WTC11 (cell line): Measurements from ENCODE around the gene SEMA4D. TPM values are rescaled to one million over a fixed set of nuclear protein-coding genes. Genes with fewer than 3 reads are reported as not detected.

Source experiments
- ATAC-seq: fragments of 200-7000 bp; cut with Tn5 transposase; 2 replicates; pipeline ENCODE4 v1.10.0; 2021; ENCODE audit warnings: mild to moderate bottlenecking, moderate library complexity
- CTCF ChIA-PET: fragments of 300-600 bp; sonication (Branson Sonifier 250); formaldehyde crosslinking; loops from one replicate; lab custom pipeline; 2021; ENCODE audit warnings: antibody characterized with exemption; lab: Charles Lee
- POLR2A ChIA-PET: fragments of 350-600 bp; sonication (Branson Sonifier 250); formaldehyde crosslinking; loops from one replicate; lab custom pipeline; 2021; ENCODE audit warnings: antibody characterized with exemption; lab: Charles Lee
- DNase-seq: peaks from one replicate; pipeline ENCODE4 v3.0.0; 2021; ENCODE audit warnings: low spot score
- H3K27ac Mint-ChIP-seq: 2 replicates; pipeline ENCODE4 v1.8.0; 2021; ENCODE audit warnings: mixed read lengths
- H3K27me3 Mint-ChIP-seq: 2 replicates; pipeline ENCODE4 v1.8.0; 2021; ENCODE audit warnings: low read depth, mild to moderate bottlenecking, moderate library complexity, mixed read lengths
- H3K36me3 Mint-ChIP-seq: 2 replicates; pipeline ENCODE4 v1.8.0; 2021; ENCODE audit warnings: mixed read lengths
- H3K4me1 Mint-ChIP-seq: 2 replicates; pipeline ENCODE4 v1.8.0; 2022; ENCODE audit warnings: mixed read lengths
- H3K4me3 Mint-ChIP-seq: 2 replicates; pipeline ENCODE4 v1.8.0; 2021; ENCODE audit warnings: mild to moderate bottlenecking, moderate library complexity, mixed read lengths
- H3K9me3 Mint-ChIP-seq: 2 replicates; pipeline ENCODE4 v1.8.0; 2021; ENCODE audit warnings: mixed read lengths
- ELF4 ChIP-seq: sonication (generic); formaldehyde crosslinking; IDR thresholded peaks from 2 replicates; pipeline ENCODE4 v1.8.1; 2022; ENCODE audit warnings: low read depth, mild to moderate bottlenecking, moderate library complexity, missing genetic modification reagents
- ETV6 ChIP-seq: sonication (generic); formaldehyde crosslinking; IDR thresholded peaks from 2 replicates; pipeline ENCODE4 v1.8.1; 2022; ENCODE audit warnings: mild to moderate bottlenecking, missing genetic modification reagents
- NFE2L1 ChIP-seq: sonication (generic); formaldehyde crosslinking; IDR thresholded peaks from 2 replicates; pipeline ENCODE4 v1.8.1; 2023; ENCODE audit warnings: missing genetic modification reagents
- RELA ChIP-seq: sonication (generic); formaldehyde crosslinking; IDR thresholded peaks from 2 replicates; pipeline ENCODE4 v1.8.1; 2022; ENCODE audit warnings: missing genetic modification reagents, mild to moderate bottlenecking, borderline replicate concordance
- ZNF671 ChIP-seq: fragments of 250-450 bp; sonication (Bioruptor Pico); IDR thresholded peaks from 2 replicates; pipeline ENCODE4 v1.8.0; 2021; ENCODE audit warnings: mild to moderate bottlenecking
- total RNA-seq: library from RNA; stranded (reverse); gene quantifications from 3 replicates; pipeline ENCODE4 v1.2.3, GENCODE V29; 2021
- TF ChIP-seq, protein P1 (sequence below): sonication (generic); formaldehyde crosslinking; IDR thresholded peaks from 2 replicates; pipeline ENCODE4 v1.8.0; 2022; ENCODE audit warnings: mild to moderate bottlenecking, missing genetic modification reagents
- TF ChIP-seq, protein P2 (sequence below): sonication (generic); formaldehyde crosslinking; IDR thresholded peaks from 2 replicates; pipeline ENCODE4 v1.8.1; 2023; ENCODE audit warnings: mild to moderate bottlenecking, missing genetic modification reagents, moderate library complexity
- TF ChIP-seq, protein P3 (sequence below): fragments of 250-450 bp; sonication (Bioruptor Pico); IDR thresholded peaks from 2 replicates; pipeline ENCODE4 v1.9.0; 2021; ENCODE audit warnings: moderate library complexity, mild to moderate bottlenecking, inconsistent platforms, borderline replicate concordance
- TF ChIP-seq, protein P4 (sequence below): sonication (generic); formaldehyde crosslinking; IDR thresholded peaks from 2 replicates; pipeline ENCODE4 v1.8.0; 2022; ENCODE audit warnings: missing genetic modification reagents
- TF ChIP-seq, protein P5 (sequence below): sonication (generic); formaldehyde crosslinking; IDR thresholded peaks from 2 replicates; pipeline ENCODE4 v1.8.0; 2023; ENCODE audit warnings: missing genetic modification reagents
- TF ChIP-seq, protein P6 (sequence below): sonication (generic); formaldehyde crosslinking; IDR thresholded peaks from 2 replicates; pipeline ENCODE4 v1.8.1; 2022; ENCODE audit warnings: low read depth, missing genetic modification reagents, borderline replicate concordance

The SEMA4D gene
- total RNA-seq, 1 experiment from 2014 or later: 67.8 TPM

DNA sequence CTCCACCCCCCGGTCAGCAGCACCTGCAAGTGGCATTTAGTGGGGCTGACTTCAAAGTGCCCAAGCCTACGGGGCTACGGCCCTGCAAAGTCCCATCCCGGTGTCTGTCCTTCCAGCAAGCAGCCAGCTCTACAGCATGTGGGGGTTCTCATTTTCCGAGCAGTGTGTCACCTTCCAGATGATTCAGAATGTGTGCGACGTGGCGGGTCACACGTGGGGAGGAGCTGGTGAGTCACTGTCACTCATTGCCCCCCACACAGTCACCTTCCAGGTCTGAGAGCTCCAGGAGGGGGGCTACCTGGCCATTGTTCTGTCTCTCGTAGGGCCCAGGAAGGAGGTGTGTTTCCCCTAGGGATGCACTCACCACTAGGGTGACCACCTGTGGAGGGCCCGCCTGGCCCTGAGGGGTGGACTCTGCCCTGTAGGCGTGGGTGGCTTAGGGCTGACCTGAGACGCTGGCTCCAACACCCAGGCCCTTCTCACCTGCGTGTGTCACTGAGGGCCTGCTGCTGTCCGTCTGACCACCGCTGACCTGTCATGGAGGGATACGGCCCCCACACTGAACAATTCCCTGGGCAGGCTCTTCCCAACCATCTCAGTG, 70.2 kb downstream of the SEMA4D start (continued):
- TF ChIP-seq NFE2L1 (CRISPR knock-in tag): no peak
- TF ChIP-seq, protein P1, sequence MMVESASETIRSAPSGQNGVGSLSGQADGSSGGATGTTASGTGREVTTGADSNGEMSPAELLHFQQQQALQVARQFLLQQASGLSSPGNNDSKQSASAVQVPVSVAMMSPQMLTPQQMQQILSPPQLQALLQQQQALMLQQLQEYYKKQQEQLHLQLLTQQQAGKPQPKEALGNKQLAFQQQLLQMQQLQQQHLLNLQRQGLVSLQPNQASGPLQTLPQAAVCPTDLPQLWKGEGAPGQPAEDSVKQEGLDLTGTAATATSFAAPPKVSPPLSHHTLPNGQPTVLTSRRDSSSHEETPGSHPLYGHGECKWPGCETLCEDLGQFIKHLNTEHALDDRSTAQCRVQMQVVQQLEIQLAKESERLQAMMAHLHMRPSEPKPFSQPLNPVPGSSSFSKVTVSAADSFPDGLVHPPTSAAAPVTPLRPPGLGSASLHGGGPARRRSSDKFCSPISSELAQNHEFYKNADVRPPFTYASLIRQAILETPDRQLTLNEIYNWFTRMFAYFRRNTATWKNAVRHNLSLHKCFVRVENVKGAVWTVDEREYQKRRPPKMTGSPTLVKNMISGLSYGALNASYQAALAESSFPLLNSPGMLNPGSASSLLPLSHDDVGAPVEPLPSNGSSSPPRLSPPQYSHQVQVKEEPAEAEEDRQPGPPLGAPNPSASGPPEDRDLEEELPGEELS (CRISPR knock-in tag): no peak
- TF ChIP-seq RELA (CRISPR knock-in tag): no peak

DNA sequence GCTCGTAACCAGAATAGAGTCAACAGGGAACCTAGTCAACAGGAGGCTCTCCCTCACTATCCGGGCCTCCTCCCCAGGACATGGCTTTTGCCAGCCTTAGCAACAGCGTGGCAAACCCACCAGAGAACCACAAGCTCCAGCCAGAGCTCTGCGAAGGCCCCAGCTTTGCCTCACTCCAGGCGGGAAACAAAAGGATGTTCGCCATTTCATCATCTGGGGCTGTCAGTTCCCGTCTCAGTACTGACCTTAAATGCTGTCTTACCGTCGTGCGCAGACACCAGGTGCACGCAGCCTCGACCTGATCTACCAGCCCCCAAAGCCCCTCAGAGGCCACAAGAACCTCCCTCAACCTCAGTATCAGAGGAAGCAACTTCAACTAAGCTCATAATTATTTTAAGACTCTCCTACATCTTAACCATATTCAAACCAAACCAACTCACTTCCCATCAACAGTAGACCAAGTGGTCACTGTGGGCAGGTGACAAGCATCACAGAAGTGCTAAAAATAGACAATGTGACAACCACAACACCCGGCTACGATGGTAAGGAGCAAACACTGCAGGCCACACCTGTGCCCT, 71.4 kb downstream of the SEMA4D start:
- CTCF ChIA-PET: interaction anchor here (1.0 to 6.0 kb wide), 2 partner anchors 16 to 123 kb away, joined by 3 to 135 read pairs; no protein-coding TSS in a partner anchor

More for the DNA sequence above, 71.4 kb downstream of the SEMA4D start:
- Mint-ChIP-seq H3K36me3 (peaks cover 7% of the 10 kb centered on the region; the same call in 1 of the 2 replicates), H3K4me3 (no peak overlapping the region), H3K9me3 (peaks cover 9% of the 10 kb centered on the region), H3K27ac (peak overlapping the region; percentile 12), H3K4me1 (peaks cover 34% of the 10 kb centered on the region), H3K27me3 (no peaks in the 10 kb centered on the region)
- POLR2A ChIA-PET: interaction anchor here (0.6 kb wide), 1 partner anchor 31 kb away, joined by 3 read pairs; no protein-coding TSS in a partner anchor
- TF ChIP-seq, protein P2, sequence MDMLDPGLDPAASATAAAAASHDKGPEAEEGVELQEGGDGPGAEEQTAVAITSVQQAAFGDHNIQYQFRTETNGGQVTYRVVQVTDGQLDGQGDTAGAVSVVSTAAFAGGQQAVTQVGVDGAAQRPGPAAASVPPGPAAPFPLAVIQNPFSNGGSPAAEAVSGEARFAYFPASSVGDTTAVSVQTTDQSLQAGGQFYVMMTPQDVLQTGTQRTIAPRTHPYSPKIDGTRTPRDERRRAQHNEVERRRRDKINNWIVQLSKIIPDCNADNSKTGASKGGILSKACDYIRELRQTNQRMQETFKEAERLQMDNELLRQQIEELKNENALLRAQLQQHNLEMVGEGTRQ (CRISPR knock-in tag): no peak
- TF ChIP-seq ETV6 (CRISPR knock-in tag) (no peak), ZNF671 (CRISPR knock-in tag) (no peak), ELF4 (no peak)
- TF ChIP-seq, protein P3, sequence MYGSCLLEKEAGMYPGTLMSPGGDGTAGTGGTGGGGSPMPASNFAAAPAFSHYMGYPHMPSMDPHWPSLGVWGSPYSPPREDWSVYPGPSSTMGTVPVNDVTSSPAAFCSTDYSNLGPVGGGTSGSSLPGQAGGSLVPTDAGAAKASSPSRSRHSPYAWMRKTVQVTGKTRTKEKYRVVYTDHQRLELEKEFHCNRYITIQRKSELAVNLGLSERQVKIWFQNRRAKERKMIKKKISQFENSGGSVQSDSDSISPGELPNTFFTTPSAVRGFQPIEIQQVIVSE (CRISPR knock-in tag): no peak
- TF ChIP-seq, protein P4, sequence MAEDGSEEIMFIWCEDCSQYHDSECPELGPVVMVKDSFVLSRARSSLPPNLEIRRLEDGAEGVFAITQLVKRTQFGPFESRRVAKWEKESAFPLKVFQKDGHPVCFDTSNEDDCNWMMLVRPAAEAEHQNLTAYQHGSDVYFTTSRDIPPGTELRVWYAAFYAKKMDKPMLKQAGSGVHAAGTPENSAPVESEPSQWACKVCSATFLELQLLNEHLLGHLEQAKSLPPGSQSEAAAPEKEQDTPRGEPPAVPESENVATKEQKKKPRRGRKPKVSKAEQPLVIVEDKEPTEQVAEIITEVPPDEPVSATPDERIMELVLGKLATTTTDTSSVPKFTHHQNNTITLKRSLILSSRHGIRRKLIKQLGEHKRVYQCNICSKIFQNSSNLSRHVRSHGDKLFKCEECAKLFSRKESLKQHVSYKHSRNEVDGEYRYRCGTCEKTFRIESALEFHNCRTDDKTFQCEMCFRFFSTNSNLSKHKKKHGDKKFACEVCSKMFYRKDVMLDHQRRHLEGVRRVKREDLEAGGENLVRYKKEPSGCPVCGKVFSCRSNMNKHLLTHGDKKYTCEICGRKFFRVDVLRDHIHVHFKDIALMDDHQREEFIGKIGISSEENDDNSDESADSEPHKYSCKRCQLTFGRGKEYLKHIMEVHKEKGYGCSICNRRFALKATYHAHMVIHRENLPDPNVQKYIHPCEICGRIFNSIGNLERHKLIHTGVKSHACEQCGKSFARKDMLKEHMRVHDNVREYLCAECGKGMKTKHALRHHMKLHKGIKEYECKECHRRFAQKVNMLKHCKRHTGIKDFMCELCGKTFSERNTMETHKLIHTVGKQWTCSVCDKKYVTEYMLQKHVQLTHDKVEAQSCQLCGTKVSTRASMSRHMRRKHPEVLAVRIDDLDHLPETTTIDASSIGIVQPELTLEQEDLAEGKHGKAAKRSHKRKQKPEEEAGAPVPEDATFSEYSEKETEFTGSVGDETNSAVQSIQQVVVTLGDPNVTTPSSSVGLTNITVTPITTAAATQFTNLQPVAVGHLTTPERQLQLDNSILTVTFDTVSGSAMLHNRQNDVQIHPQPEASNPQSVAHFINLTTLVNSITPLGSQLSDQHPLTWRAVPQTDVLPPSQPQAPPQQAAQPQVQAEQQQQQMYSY (CRISPR knock-in tag): no peak
- TF ChIP-seq, protein P5, sequence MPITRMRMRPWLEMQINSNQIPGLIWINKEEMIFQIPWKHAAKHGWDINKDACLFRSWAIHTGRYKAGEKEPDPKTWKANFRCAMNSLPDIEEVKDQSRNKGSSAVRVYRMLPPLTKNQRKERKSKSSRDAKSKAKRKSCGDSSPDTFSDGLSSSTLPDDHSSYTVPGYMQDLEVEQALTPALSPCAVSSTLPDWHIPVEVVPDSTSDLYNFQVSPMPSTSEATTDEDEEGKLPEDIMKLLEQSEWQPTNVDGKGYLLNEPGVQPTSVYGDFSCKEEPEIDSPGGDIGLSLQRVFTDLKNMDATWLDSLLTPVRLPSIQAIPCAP (CRISPR knock-in tag): no peak
- TF ChIP-seq, protein P6, sequence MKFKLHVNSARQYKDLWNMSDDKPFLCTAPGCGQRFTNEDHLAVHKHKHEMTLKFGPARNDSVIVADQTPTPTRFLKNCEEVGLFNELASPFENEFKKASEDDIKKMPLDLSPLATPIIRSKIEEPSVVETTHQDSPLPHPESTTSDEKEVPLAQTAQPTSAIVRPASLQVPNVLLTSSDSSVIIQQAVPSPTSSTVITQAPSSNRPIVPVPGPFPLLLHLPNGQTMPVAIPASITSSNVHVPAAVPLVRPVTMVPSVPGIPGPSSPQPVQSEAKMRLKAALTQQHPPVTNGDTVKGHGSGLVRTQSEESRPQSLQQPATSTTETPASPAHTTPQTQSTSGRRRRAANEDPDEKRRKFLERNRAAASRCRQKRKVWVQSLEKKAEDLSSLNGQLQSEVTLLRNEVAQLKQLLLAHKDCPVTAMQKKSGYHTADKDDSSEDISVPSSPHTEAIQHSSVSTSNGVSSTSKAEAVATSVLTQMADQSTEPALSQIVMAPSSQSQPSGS: no peak
- ATAC-seq: no peak
- DNase-seq: no peak
